Nucleus accumbens (tissue), 56 donors: ENCODE measurements around the gene AIP.
"Not testable (repeated sequence)": the region's sequence is repeated elsewhere in the genome, so short reads cannot be mapped to it uniquely, and the experiment has no call there.

Experiments
- DNase-seq, 56 donors: peaks; one replicate each; lab custom pipeline; 2025; lab: John Stamatoyannopoulos, UW

Gene AIP

DNA sequence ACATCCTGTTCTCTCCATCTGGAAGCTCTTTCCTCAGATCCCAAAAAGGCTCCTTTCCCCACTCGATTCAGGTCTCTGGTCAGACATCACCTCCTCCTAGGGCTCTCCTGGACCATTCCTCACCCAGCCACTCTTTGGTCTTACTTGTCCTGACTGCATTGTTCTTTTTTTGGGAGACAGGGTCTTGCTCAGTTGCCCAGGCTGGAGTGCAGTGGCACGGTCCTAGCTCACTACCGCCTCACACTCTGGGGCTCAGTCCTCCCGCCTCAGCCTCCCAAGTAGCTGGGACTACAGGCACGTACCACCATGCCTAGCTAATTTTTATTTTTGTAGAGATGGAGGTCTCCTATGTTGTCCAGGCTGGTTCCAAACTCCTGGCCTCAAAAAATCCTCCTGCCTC, 37.3 kb upstream of the AIP start:
- no peak for DNase-seq

DNA sequence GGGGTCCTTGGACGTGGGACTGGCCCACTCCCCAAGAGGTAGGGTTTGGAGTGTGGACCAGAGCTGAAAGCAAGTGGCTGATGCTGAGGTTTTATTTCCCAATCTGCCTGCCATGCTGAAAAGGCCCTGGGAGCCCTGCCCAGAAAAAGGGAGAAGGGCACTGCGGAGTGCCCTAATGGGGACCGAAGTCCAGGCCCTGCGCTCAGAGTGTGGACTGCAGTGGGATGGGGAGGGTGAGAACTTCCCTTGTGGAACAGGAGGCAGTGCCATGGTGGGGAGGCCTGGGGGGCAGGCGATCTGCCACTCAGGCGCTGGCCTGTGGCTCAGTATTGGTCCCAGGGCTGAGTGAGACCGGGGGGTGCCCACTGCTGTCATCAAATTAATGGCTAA, 34.6 kb upstream of the AIP start:
- no peak for DNase-seq

DNA sequence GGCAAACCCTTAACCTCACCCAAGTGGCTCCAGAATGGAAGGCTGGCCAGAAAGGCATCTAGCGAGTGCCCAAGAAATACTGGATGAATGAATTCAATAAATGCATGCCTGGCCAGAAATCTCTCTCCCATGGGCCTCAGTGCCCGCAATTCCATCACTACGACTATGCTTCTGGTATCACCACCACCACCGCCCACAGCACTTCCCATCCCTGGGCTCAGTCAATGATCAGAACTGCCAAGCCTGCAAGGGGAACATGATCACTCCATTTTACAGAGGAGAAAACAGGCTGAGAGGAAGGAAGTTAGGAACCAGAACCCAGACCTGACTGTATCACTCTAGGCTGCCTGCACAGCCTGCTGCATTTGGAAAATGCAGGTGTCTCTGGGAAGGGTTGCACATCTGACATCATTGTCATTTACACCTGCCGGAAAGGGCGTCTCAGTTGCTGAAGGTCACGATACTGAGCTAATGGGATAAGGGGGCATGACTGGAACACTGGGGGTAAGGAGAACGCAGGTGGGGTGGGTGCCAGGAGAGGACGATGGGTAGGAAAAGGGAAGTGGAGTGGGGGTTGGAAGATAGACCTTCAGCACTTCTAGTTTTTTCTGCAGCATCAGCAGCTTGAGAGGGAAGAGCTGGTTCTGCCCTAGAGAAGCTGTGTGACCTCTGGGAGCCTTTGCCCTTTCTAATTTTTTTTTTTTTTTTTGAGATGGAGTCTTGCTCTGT, 33.5 kb upstream of the AIP start:
- DNase-seq = peak in 1 of 56 donors; percentile 7

DNA sequence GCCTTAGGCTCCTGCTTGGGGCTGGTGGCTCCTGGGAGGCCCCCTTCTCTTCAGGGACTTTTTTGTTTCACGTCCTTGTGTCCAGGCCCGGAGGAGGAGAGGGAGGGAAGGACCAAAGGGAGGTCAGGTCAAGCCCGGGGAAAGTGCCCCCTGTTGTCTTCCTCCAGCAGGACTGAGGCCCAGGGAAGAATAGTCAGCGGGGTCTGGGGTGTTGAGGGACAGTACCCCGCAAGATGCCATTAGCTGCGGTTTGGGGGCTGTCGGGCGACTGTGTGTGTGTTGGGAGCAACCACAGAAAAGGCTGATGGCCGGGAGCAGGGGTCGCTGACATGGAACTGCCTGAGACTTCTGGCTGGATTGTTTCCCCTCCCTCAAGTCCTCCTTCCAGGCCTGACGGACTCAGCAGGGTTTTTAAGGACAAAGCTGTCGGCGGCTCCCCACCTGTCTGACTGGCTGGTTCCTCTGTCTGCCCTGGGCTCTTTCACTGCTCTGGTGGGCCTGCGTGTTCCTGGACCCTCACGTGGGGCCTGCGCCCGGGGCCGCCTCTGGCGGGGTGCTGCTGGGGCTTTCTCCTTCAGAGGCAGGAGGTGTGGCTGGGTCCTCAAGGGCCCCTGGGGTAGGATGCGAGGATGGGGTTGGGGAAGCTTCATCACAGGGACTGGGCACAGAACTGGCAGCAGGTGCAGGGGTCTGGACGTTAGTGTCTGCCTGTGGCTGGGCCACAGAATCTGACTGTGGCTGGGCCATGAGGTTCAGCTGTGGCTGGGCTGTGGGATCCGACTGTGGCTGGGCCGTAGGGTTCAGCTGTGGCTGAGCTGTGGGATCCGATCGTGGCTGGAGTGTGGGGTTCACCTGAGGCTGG, 31.8 kb upstream of the AIP start:
- DNase-seq = no peak

DNA sequence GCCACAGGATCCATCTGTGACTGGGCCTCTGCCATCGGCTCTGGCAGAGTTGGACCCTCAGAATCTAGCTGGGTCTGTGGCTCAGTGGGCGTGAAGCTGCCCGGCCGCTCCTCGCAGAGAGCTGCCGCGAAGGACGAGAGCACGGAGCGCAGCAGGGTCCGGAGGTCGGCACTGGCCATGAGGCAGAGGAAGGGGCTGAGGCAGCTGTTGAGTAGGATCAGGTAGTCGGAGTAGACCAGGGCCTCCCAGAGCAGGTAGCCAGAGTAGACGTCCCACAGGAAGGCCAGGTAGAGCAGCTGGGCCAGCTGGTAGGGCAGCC, 31.2 kb upstream of the AIP start:
- no peak for DNase-seq

DNA sequence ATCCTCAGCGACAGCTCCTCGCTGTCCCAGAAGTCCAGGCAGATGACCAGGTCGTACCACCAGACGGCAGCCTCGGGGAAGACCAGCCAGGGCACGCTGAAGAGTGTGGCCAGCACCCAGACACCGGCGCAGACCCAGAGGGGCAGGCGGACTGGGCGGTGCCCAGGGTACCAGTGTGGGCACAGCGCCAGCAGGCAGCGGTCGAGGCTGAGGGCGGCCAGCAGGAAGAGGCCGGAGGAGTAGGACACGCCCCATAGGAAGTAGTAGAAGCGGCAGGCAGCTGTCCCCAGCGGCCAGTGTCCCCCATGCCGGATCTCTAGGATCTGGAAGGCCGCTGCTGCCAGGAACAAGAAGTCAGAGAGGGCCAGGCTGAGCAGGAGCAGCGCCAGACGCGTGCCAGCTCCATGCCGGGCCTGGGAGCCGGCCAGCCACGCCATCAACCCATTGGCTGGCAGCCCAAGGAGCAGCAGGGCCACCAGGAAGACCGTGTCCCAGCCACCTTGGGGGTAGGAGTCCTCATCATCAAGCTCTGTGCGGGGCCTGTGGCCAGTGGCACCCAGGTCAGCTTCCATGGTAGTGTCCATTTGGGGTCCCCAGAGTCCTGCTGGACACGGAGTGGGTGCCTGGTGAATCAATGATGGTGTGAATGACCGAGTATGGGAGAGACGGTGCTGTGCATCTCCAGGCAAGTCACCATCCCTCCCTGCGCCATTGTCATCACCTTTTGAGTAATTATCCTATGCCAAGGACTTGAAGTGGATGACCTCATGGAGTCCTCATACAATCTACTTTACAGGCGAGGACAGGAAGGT, 30.5 kb upstream of the AIP start, which contains the start of gene GPR152:
Gene GPR152, minus strand, starts transcription at position 589 of the 812 bp plus-strand sequence. Its CDS starts 5 bp downstream, at position 584.
- peak in 3 of 56 donors; percentile 18 to 50 (median 20) for DNase-seq

DNA sequence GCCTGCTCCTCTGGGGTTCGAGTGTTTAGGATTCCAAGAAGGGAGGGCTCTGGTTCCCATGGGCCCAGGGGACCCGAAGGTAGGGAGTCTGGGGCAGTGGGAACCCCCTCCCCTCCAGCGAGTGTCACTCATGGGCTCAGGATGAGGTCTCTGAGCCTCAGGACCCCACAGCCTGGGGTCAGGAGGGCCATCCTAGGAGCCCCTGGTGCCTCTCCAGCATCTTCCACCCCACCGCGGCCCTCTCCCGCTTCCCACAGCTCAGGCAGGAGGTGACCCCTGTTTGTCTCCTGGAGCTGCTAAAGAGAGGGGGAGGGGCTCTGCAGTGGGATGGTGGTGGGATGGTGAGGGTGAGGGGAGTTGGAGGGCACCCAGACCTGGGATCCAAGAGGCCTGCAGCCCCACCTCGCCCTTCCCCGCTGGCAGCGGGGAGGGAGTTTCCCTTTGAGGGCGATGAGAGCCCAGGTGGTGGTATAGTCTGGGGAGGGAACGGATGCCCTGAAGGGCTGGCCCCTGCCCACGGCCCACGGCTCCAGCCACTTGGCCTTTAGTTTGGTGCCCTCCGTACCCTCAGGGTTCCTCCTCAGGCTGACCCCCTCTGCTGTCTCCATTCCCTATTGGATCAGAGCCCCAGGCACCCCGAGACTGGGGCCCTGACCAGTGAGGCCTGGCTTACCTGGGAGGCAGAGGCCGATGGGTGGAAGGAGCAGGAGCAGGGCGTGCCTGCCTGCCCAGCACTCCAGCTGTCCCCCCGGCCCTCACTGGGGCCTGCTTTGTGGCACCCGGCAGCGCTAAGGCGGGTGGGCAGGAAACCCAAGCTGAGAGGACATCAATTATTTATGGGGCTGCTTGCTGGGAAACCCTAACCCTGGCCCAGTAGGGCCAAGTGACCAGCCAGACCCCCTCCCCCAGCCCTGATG, 28.8 kb upstream of the AIP start:
- DNase-seq = no peak

DNA sequence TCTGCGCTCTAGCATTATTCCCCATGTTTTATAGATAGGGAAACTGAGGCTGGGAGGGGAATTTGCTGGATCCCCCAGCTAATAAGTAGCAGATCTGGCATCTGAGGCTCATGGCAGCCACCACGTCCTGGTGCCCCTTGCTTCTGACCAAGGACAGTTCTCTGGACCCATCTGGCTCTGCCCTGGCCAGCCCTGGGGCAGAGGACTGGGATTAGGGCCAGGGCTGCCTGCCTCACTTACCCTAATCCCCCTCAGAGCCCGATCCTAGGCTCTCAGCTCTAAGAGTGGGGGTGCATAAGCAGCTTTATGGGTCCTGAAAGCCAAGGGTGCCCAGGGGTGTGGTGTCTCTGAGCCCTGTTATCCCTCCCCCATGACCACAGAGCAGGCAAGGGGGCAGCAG, 27.8 kb upstream of the AIP start, which contains the start of gene CABP4:
Gene CABP4, plus strand, starts transcription at position 301 of the 400 bp plus-strand sequence. Its CDS starts 70 bp downstream, at position 371.
- DNase-seq = no peak

DNA sequence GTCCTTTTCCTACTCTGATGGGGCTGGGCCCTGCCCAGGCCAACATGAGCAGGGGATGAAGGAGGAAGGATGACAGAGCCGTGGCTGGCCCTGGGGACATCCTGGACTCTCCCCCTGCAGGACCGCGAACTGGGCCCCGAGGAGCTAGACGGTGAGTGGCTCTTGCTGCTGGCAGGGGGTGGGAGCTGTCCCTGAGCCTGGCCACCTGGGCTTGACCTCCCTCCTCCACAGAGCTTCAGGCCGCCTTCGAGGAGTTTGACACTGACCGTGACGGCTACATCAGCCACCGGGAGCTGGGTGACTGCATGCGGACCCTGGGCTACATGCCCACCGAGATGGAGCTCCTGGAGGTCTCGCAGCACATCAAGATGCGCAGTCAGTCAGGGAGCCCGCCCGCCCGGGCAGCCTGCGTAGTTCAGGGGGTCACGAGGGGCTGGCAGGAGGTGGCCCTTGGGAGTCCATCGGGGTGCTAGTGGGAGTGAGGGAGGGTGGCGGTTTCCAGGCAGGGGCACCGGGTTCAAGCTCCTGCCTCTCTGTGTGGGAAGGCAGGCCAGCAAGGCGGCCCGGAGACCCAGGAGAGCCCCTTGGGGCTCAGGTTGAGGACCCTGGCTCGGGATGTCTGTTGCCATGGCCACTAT, 26.6 kb upstream of the AIP start:
- no peak for DNase-seq

DNA sequence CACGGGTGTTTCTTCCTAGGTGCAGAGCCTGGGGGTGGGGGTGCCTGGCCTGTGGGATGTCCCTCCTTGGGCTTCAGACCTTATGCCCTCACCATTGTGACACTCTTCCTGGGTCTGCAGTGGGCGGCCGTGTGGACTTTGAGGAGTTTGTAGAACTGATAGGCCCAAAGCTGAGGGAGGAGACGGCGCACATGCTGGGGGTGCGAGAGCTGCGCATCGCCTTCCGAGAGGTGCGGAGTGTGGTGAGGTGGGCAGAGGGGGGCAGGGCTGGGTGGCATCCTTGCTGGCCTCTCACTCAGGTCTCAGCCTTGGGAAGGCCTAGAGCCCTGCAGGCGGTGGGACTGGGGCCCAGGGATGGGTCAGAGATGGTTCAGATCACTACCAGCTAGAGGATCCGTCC, 25.4 kb upstream of the AIP start:
- no peak for DNase-seq

DNA sequence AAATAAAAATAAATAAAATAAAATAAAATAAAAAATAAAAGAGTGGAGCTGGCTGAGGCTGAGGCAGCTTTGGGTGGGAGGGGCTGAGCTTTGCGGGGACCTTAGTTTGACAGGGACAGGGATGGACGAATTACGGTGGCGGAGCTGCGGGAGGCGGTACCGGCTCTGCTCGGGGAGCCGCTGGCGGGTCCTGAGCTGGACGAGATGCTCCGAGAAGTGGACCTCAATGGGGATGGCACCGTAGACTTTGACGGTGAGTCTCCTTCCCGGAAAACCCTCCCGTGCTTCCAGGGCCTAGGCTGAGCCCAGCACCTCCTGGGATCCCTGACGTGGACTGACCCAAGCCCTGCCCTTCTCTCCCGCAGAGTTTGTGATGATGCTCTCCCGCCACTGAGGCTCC, 24.6 kb upstream of the AIP start:
- DNase-seq = no peak

DNA sequence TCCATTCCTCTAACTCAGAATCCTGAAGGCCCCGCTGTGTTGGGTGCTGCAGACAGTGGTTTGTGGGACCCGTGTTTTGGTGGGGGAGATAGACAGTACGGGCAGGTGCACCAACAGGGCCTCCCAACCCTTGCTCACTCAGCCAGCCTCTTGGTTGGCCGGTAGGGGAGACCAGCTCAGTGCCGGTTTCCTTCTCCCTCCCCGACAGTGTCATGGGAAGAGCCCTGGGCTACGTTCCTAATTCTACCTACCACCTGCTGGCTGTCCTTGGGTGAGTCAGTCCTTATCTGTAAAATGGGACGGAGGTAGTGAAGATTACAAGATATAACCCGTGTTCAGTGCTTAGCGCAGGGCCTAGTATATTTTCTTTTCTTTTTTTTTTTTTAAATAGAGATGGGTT, 19.6 kb upstream of the AIP start:
- no peak for DNase-seq

DNA sequence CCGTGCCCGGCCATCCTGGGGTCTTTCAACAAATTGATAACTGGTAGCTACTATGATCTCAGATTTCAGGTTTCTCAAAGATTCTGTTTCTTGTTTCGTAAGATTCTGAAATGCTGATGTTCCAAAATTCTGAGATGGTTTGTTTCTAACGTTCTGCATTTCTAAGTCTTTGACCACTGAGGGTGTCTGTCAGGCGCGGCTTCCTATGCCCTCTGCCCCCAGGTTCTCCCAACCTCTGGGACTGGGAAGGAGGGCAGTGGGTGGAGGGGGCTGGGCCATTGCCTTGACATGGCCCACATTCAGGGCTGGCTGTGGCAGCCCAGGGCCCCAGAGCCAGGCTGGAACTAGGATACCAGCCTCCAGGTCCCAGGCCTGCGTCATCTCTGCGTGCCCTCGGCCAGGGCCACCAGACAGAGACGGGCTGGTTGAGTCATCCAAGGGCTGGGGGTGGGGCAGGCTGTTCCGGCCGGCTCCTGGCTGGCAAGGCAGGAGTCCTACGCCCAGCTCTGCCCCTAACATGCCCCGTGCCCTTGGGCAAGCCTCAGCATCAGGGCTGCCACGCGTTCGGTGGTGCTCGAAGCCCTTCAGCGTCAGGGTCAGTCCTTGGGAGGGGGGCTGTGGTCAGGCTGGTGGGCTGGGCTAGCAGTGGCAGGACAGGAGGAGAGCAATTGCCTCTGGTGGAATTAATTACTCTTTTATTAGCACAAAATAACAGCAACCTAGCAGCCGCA, 19.0 kb upstream of the AIP start:
- DNase-seq = peak in 15 of 56 donors; percentile 12 to 79 (median 32)

DNA sequence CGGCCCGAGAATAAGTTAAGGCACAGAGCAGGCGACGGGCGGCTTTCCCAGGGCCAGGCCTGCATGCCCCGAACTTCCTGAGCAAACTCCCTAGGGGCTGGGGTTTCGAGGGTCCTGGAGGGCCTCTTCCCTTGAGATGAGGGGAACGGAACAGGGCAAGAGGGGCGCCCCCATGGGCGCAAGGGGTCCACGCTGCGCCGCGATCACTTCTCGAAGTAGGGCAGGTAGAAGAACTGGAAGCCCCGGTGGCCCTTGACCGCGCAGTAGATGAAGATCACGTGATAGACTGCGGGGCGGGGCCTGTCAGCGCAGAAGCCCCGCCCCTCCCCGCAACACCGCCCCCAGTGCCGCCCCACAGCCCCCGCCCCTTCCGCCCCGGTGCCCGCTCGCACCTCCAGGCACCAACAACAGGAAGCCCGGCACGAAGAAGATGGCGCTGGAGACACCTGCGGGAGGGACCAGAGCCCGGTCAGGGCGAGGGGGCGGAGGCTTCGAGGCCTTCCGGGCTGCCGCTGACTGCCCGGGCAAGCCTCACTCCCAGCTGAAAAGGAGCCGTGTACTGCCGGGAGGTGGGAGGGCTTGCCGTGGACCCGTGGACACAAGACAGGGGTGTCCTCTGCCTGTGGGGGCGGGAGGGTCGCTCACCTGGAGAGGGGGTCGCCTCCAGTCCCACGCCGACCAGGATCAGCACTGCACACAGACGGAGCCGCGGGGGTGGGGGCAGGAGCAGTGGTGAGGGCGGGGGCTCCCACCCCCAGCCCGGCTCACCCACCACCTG, 18.2 kb upstream of the AIP start:
- DNase-seq = peak in 51 of 56 donors; percentile 22 to 88 (median 68)

DNA sequence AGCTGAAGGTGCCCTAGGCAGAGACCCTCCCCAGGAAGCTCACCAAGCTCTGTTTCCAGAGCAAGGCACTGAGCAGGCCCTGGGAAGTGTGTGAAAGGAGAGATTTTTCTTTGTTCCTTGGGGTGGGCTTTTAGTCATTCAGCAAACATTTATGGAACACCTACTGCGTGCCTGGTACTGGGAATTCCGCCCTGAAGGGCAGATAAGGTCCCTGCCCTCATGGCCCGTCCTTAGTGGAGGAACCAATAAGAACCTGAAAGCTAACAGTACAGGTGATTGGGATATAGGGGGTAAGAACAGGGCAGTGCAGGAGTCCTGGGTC, 17.7 kb upstream of the AIP start:
- no peak for DNase-seq

DNA sequence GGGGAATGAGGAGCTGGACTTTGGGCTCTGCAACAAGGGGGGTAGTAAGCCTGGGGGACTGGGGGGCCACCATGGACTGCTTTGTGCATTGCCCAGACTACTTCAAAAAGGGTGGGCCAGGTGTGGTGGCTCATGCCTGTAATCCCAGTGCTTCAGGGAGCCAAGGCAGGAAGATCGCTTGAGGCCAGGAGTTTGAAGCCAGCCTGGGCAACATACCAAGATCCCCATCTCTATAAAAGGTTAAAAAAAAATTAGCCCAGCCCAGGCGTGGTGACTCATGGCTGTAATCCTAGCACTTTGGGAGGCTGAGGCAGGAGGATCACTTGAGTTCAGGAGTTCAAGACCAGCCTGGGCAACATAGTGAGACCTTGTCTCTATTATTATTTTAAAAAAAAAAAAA, 17.3 kb upstream of the AIP start:
- not testable (repeated sequence) for DNase-seq

DNA sequence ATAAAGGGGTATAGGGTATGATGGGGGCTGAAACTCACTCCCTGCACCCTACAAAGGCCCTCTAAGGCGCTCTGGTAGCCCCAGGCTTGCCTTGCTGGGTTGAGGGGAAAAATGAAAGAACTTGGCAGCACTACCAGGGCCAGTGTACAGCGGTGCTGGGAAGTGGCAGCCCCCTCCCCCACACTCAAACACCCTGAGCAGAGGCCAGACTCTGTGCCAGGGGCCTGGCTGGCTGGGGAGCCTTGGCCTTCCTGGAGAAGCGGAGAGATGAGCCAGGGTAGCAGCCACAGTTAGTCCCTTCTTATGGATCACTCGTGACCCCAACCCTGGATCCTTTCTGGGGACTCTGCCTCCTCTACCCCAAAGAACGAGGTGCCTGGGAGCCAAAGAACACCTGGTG, 16.5 kb upstream of the AIP start:
- peak in 7 of 56 donors; percentile 14 to 39 (median 24) for DNase-seq
